HG02938 (cell line): ENCODE results near the gene NEGR1.

ENCODE experiments used
- ATAC-seq: cut with Tn5 transposase; IDR thresholded peaks from one replicate; pipeline ENCODE4 v1.9.1; 2021; ENCODE audit warnings: mild to moderate bottlenecking, moderate library complexity; ENCODE audit not compliant: unreplicated experiment

Gene NEGR1

GRCh38 chr1:71589005-71589404 lies 693.3 kb downstream of the NEGR1 start:
- no peak for ATAC-seq

GRCh38 chr1:71587961-71588360 lies 694.4 kb downstream of the NEGR1 start:
- ATAC-seq = no peak

- no peak for ATAC-seq
Measured at GRCh38 chr1:71586030-71586429, 696.3 kb downstream of the NEGR1 start.

GRCh38 chr1:71583756-71584155 lies 698.6 kb downstream of the NEGR1 start:
- ATAC-seq = no peak

GRCh38 chr1:71582673-71583072 lies 699.7 kb downstream of the NEGR1 start:
- ATAC-seq = no peak

GRCh38 chr1:71577451-71578131 lies 704.7 kb downstream of the NEGR1 start:
- no peak for ATAC-seq

- ATAC-seq = peak; percentile 80
Measured at GRCh38 chr1:71572038-71572437, 710.3 kb downstream of the NEGR1 start.

- no peak for ATAC-seq
Measured at GRCh38 chr1:71566413-71566812, 715.9 kb downstream of the NEGR1 start.

GRCh38 chr1:71565831-71566230 lies 716.5 kb downstream of the NEGR1 start:
- no peak for ATAC-seq

GRCh38 chr1:71565262-71565661 lies 717.1 kb downstream of the NEGR1 start:
- no peak for ATAC-seq

- no peak for ATAC-seq
Measured at GRCh38 chr1:71562298-71562697, 720.0 kb downstream of the NEGR1 start.

- ATAC-seq = no peak
Measured at GRCh38 chr1:71561729-71562128, 720.6 kb downstream of the NEGR1 start.

GRCh38 chr1:71561206-71561605 lies 721.1 kb downstream of the NEGR1 start:
- ATAC-seq = no peak

GRCh38 chr1:71559880-71560279 lies 722.5 kb downstream of the NEGR1 start:
- no peak for ATAC-seq

- no peak for ATAC-seq
Measured at GRCh38 chr1:71557138-71557537, 725.2 kb downstream of the NEGR1 start.

GRCh38 chr1:71548398-71548890 lies 733.9 kb downstream of the NEGR1 start:
- ATAC-seq = no peak

- ATAC-seq = no peak
Measured at GRCh38 chr1:71542155-71542554, 740.2 kb downstream of the NEGR1 start.

GRCh38 chr1:71533950-71534349 lies 748.4 kb downstream of the NEGR1 start:
- no peak for ATAC-seq

GRCh38 chr1:71532343-71532742 lies 750.0 kb downstream of the NEGR1 start:
- ATAC-seq = no peak

- ATAC-seq = no peak
Measured at GRCh38 chr1:71526824-71527223, 755.5 kb downstream of the NEGR1 start.

GRCh38 chr1:71522721-71523120 lies 759.6 kb downstream of the NEGR1 start:
- ATAC-seq = no peak

- ATAC-seq = peak; percentile 61
Measured at GRCh38 chr1:71521655-71522264, 760.6 kb downstream of the NEGR1 start.

GRCh38 chr1:71511505-71511904 lies 770.8 kb downstream of the NEGR1 start:
- ATAC-seq = no peak
